GM12874 (cell line): ENCODE data around the gene BANK1.

Experiments used
- CTCF ChIP-seq: IDR thresholded peaks from 2 replicates; pipeline ENCODE4 v1.5.1; 2011; ENCODE audit warnings: low read depth, mild to moderate bottlenecking, control low read depth, low read length, moderate library complexity; ENCODE audit not compliant: insufficient read depth

The BANK1 gene

GRCh38 chr4:101813604-101814003 is 23.1 kb downstream of the BANK1 start:
- no peak for TF ChIP-seq CTCF

GRCh38 chr4:101818362-101818761 is 27.8 kb downstream of the BANK1 start:
- no peak for TF ChIP-seq CTCF

- TF ChIP-seq CTCF, result no peak
Measured at GRCh38 chr4:101823864-101824263, 33.3 kb downstream of the BANK1 start.

GRCh38 chr4:101824500-101824899 is 34.0 kb downstream of the BANK1 start:
- no peak for TF ChIP-seq CTCF

- no peak for TF ChIP-seq CTCF
Measured at GRCh38 chr4:101825953-101826352, 35.4 kb downstream of the BANK1 start.

- no peak for TF ChIP-seq CTCF
Measured at GRCh38 chr4:101831816-101832215, 41.3 kb downstream of the BANK1 start.

- no peak for TF ChIP-seq CTCF
Measured at GRCh38 chr4:101833480-101833879, 43.0 kb downstream of the BANK1 start.
